Neural progenitor cell (in vitro differentiated cells): ENCODE measurements around the gene PAX5.
A peak's percentile ranks its signal among the peaks of the same experiment; 100 is the strongest.

Experiments
- EZH2 ChIP-seq: fragments of 200-600 bp; sonication (generic); IDR thresholded peaks from 2 replicates; pipeline ENCODE4 v1.6.1; 2017; ENCODE audit warnings: antibody characterized with exemption, mild to moderate bottlenecking, moderate library complexity
- TF ChIP-seq, protein P1 (sequence below): fragments of 200-600 bp; sonication (generic); IDR thresholded peaks from 2 replicates; pipeline ENCODE4 v1.5.1; 2017; ENCODE audit warnings: antibody characterized with exemption, mild to moderate bottlenecking

GRCh38 chr9:36818965-36819870, 214.8 kb downstream of the PAX5 start:
- TF ChIP-seq, protein P1, sequence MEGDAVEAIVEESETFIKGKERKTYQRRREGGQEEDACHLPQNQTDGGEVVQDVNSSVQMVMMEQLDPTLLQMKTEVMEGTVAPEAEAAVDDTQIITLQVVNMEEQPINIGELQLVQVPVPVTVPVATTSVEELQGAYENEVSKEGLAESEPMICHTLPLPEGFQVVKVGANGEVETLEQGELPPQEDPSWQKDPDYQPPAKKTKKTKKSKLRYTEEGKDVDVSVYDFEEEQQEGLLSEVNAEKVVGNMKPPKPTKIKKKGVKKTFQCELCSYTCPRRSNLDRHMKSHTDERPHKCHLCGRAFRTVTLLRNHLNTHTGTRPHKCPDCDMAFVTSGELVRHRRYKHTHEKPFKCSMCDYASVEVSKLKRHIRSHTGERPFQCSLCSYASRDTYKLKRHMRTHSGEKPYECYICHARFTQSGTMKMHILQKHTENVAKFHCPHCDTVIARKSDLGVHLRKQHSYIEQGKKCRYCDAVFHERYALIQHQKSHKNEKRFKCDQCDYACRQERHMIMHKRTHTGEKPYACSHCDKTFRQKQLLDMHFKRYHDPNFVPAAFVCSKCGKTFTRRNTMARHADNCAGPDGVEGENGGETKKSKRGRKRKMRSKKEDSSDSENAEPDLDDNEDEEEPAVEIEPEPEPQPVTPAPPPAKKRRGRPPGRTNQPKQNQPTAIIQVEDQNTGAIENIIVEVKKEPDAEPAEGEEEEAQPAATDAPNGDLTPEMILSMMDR, result no peak
- TF ChIP-seq EZH2, result peak; percentile 36
